ENCODE measurements around the gene TAF1A. TPM values are rescaled to one million over a fixed set of nuclear protein-coding genes. Genes with fewer than 3 reads are reported as not detected.

The TAF1A gene
- total and polyA plus RNA-seq, 4 donors: 1.1 to 5.2 (median 2.9) TPM

DNA sequence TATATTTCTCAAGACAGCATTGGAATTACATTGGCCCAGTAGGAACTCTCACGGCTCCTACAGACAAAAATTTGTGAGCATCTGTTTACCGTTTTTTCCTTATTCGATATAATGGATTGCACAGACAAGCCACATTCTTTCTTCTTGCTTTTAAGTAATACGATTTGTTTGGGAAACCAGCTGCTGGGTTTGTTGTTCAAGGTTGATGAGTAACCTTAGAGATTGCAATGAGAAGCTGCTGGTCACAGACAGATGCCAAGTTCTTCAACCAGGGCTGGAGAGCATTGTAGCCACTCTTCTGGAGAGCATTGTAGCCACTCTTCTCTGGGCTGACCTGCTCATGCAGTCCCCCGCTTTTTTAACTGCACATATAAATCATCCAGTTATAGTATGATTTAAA is 26.8 kb upstream of the TAF1A start:
- H3K9me3 ChIP-seq (ENCODE audit: control insufficient read depth in 4 of 4, low read length in 3 of 4): no peaks in the 10 kb centered on the region
- H3K27ac ChIP-seq (ENCODE audit: low read depth in 1 of 2, low read length in 2 of 2): peak overlapping the region in 1 of 2 donors; percentile 87
- H3K4me1 ChIP-seq (ENCODE audit: control insufficient read depth in 4 of 4, insufficient read depth in 4 of 4, low read length in 3 of 4): peaks cover 0 to 38% (median 21%) of the 10 kb centered on the region in 4 donors
- H3K4me3 ChIP-seq (ENCODE audit: low read depth in 1 of 3, low read length in 3 of 3): no peak overlapping the region
- no peak for TF ChIP-seq NR2F2 (IDR thresholded peaks at IDR 0.05)
- TF ChIP-seq, protein P1, sequence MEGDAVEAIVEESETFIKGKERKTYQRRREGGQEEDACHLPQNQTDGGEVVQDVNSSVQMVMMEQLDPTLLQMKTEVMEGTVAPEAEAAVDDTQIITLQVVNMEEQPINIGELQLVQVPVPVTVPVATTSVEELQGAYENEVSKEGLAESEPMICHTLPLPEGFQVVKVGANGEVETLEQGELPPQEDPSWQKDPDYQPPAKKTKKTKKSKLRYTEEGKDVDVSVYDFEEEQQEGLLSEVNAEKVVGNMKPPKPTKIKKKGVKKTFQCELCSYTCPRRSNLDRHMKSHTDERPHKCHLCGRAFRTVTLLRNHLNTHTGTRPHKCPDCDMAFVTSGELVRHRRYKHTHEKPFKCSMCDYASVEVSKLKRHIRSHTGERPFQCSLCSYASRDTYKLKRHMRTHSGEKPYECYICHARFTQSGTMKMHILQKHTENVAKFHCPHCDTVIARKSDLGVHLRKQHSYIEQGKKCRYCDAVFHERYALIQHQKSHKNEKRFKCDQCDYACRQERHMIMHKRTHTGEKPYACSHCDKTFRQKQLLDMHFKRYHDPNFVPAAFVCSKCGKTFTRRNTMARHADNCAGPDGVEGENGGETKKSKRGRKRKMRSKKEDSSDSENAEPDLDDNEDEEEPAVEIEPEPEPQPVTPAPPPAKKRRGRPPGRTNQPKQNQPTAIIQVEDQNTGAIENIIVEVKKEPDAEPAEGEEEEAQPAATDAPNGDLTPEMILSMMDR (IDR thresholded peaks at IDR 0.05; ENCODE audit: low read depth, low read length, missing input control): no peak
- TF ChIP-seq TAF1 (conservative IDR thresholded peaks at IDR 0.05): no peak
- TF ChIP-seq FOXA2 (IDR thresholded peaks at IDR 0.05): no peak
- peak; percentile 16 for TF ChIP-seq SP1 (IDR thresholded peaks at IDR 0.05)
- TF ChIP-seq, protein P2, sequence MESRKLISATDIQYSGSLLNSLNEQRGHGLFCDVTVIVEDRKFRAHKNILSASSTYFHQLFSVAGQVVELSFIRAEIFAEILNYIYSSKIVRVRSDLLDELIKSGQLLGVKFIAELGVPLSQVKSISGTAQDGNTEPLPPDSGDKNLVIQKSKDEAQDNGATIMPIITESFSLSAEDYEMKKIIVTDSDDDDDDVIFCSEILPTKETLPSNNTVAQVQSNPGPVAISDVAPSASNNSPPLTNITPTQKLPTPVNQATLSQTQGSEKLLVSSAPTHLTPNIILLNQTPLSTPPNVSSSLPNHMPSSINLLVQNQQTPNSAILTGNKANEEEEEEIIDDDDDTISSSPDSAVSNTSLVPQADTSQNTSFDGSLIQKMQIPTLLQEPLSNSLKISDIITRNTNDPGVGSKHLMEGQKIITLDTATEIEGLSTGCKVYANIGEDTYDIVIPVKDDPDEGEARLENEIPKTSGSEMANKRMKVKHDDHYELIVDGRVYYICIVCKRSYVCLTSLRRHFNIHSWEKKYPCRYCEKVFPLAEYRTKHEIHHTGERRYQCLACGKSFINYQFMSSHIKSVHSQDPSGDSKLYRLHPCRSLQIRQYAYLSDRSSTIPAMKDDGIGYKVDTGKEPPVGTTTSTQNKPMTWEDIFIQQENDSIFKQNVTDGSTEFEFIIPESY (IDR thresholded peaks at IDR 0.05): no peak
- no peak for TF ChIP-seq JUND (IDR thresholded peaks at IDR 0.05)
- peak in 1 of 2 donors; percentile 17 for TF ChIP-seq RXRA (IDR thresholded peaks at IDR 0.05)
- no peak for TF ChIP-seq RAD21 (IDR thresholded peaks at IDR 0.05)
- TF ChIP-seq, protein P3, sequence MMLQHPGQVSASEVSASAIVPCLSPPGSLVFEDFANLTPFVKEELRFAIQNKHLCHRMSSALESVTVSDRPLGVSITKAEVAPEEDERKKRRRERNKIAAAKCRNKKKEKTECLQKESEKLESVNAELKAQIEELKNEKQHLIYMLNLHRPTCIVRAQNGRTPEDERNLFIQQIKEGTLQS (IDR thresholded peaks at IDR 0.05): no peak
- TF ChIP-seq, protein P4, sequence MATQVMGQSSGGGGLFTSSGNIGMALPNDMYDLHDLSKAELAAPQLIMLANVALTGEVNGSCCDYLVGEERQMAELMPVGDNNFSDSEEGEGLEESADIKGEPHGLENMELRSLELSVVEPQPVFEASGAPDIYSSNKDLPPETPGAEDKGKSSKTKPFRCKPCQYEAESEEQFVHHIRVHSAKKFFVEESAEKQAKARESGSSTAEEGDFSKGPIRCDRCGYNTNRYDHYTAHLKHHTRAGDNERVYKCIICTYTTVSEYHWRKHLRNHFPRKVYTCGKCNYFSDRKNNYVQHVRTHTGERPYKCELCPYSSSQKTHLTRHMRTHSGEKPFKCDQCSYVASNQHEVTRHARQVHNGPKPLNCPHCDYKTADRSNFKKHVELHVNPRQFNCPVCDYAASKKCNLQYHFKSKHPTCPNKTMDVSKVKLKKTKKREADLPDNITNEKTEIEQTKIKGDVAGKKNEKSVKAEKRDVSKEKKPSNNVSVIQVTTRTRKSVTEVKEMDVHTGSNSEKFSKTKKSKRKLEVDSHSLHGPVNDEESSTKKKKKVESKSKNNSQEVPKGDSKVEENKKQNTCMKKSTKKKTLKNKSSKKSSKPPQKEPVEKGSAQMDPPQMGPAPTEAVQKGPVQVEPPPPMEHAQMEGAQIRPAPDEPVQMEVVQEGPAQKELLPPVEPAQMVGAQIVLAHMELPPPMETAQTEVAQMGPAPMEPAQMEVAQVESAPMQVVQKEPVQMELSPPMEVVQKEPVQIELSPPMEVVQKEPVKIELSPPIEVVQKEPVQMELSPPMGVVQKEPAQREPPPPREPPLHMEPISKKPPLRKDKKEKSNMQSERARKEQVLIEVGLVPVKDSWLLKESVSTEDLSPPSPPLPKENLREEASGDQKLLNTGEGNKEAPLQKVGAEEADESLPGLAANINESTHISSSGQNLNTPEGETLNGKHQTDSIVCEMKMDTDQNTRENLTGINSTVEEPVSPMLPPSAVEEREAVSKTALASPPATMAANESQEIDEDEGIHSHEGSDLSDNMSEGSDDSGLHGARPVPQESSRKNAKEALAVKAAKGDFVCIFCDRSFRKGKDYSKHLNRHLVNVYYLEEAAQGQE (IDR thresholded peaks at IDR 0.05): peak; percentile 22
- TF ChIP-seq HNF4G (IDR thresholded peaks at IDR 0.05): no peak
- no peak for TF ChIP-seq GABPA (IDR thresholded peaks at IDR 0.05 in 1 of 2, conservative IDR thresholded peaks at IDR 0.05 in 1 of 2)
- no peak for TF ChIP-seq FOXA1 (IDR thresholded peaks at IDR 0.05)
- TF ChIP-seq, protein P5, sequence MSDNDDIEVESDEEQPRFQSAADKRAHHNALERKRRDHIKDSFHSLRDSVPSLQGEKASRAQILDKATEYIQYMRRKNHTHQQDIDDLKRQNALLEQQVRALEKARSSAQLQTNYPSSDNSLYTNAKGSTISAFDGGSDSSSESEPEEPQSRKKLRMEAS (IDR thresholded peaks at IDR 0.05): no peak
- no peak for TF ChIP-seq EGR1 (IDR thresholded peaks at IDR 0.05; ENCODE audit: low read depth in 2 of 2)
- no peak for TF ChIP-seq YY1 (IDR thresholded peaks at IDR 0.05)
- peak in 1 of 2 donors; percentile 15 for TF ChIP-seq HNF4A (conservative IDR thresholded peaks at IDR 0.05)
- H3K9ac ChIP-seq (ENCODE audit: low read depth in 1 of 2, low read length in 2 of 2): no peak overlapping the region
- H3K27me3 ChIP-seq (ENCODE audit: control insufficient read depth in 4 of 4, insufficient read depth in 4 of 4, low read length in 3 of 4): no peaks in the 10 kb centered on the region
- H3K36me3 ChIP-seq (ENCODE audit: control insufficient read depth in 4 of 4, insufficient read depth in 3 of 4, low read depth in 1 of 4, low read length in 3 of 4): peaks cover 0 to 3% (median 0%) of the 10 kb centered on the region in 4 donors
- no peak for DNase-seq (ENCODE audit: low spot score)
- WGBS: 44% methylated on average over 5 of the region's 5 CpGs
